NCI-H1417 (cell line): ENCODE results near the gene COTL1.

ENCODE experiments used
- DNase-seq, 3 experiments: peaks; one replicate each; lab custom pipeline; 2025; lab: John Stamatoyannopoulos, UW

COTL1 gene

DNA sequence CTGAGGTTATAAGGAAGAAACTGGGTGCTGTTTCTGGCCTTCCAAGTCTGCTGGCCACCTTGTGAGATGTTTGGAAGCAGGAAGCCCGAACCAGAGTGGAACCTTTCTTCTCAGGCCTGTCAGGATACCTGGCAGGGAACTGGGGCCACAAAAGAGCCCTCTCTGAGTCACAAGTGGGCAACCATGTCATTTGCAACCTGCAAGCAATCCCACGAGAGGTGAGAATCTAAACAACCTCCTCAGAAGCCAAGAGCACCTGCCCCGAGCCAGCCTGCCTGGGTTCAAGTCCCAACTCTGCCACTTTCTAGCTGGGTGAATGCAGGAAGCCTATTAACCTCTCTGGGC is 3.3 kb downstream of the COTL1 start:
- no peak for DNase-seq

DNA sequence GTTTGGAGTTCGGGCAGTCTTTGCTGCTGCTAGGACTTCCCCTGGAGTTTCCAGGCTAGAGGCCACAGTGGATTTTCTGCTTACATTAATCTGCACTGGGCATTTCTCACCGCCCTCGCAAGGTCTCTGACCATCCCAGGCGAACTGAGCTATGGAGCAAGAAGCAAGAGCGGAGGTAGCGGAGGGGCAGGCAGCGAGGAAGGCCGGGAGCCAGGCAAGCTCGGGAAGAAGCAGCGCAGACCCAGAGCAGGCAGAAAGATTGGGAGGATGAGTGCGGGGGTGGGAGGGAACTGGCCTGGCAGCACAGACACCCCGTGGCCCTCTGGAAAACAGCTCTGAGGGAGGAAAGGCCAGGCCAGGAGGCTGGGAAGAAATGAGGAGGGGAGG is 3.8 kb downstream of the COTL1 start:
- no peak for DNase-seq

DNA sequence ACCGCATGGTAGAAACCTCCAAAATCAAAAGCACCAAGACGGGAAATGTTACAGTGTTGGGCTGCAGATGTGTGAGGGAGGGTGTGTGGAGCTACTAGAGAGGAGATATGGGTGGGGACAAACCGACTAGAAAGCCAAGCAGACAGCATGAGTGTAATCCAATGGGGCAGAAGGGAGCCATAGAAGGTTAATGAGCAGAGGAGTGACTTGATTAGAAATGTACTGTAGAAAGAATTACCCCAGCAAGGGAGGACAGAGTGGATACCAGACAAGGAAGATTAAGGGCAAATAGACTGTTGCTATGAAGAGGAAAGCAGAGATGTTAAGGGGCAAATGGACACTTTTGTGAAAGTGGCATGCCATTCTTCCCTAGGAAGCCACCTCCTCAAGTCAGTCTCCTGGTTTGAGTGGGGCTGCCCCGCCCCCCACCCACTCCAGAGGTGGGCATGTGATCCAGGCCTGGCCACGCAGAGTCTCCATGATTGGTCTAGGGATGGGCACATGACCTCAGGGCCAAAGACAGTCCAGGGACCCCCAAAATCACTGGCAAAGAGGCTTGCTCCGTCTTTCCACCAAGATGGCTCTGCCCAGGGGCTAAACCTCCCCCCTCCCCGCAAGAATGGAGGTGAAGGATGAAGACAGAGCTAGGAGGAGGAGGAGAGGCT is 4.3 kb downstream of the COTL1 start:
- no peak for DNase-seq

DNA sequence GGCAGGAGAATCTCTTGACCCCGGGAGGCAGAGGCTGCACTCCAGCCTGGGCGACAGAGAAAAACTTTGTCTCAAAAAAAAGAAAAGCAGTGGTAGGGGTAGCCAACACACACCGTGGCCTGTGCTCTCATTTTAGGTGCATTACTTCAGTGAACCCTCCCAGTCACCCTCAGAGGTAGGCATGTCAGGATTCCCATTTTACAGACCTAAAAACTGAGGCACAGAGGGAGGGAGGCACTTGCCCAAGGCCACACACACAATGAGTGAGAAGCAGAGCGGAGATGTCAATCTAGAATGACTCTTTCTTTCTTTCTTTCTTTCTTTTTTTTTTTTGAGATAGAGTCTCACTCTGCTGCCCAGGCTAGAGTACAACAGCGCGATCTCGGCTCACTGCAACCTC is 5.2 kb downstream of the COTL1 start:
- DNase-seq, result no peak

DNA sequence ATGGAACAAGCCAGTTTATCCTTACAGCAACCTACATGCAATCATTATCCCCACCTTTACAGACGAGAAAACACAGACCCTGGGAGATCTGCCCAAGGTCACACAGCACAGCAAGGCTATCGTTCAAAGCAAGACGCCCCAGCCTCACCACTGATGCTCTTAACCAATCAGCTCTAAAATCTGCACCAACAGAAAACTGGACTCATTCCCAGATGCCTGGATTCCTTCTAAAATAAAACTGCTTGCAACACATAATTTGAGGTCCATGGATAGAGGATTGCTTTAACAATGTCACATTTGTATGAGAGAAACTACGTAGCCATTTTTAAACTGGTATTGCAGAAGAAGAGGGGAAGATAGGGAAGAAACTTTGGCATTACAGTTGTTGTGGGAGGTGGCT is 6.8 kb downstream of the COTL1 start:
- no peak for DNase-seq

DNA sequence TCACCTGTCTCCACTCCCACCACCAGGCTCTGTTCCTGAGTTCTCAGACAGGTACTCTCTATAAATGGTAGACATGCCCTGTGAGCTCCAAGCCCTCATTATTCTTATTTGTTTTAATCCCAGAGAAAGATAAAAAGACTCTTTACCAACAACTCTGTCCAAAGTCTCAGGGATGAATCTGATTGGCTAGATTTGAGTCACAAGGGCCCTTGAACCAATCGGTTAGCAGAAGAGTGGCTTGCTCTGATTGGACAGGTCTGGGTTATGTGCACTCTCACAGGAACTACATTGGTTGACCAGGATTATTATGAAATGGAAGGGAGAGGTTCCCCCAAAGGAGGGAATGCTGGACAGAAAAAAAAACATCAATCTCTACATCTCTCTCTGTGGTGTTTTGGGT is 7.5 kb downstream of the COTL1 start:
- DNase-seq, result no peak

DNA sequence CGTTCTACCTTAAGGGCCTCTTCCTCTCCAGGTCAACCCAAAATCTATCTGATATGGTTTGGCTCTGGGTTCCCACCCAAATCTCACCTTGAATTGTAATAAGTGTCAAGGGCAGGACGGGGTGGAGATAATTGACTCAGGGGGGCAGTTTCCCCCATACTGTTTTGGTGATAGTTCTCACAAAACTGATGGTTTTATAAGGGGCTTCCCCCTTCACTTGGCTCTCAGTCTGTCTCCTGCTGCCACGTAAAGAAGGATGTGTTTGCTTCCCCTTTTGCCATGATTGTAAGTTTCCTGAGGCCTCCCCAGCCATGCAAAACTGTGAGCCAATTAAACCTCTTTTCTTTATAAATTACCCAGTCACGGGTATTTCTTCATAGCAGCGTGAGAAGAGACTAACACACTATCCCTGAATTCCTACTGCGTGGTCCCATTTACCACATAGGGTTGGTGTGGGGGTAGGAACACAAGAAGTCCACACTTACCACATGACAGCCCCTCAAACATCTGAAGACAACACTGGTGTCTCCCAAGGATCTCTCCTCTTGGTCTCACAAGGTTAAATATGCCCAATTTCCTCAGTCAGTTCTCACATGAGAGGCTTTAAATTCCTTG is 8.2 kb downstream of the COTL1 start:
- DNase-seq, result no peak

DNA sequence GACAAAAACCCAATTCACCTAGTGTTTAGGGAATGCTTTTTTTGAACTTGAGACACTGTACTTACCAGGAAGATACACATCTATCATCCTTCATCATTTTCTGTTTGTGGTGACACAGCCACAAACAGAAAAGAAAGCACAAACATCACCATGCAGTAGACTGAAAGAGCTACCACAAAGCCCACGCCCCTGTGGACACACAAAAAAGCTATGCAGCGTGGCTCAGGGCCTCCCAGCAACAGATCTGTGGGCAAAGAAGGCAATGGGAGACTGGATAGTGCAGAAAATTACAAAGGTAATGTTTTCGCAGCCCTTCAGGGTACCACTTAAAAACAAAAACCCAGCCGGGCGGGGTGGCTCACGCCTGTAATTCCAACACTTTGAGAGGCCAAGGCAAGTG is 9.6 kb downstream of the COTL1 start:
- DNase-seq, result no peak

DNA sequence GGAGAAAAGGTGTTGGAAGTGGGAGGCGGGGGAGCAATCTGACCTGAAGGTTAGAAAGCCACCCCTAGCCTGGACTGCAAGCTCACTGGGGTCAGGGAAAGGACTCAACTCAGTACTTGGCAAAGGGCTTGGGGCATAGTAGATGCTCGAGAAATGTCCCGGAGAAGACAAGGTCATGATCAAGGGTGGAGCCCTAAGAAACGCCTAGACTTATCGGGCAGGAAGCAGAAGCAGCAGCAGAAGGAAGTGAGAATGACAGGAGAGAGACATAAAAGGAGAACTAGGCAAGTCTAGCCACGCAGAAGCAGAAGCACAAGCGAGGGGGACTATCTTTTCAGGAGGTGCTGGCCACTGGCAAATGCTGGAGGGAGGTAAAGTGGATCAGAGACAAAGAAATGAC is 10.2 kb downstream of the COTL1 start:
- no peak for DNase-seq

DNA sequence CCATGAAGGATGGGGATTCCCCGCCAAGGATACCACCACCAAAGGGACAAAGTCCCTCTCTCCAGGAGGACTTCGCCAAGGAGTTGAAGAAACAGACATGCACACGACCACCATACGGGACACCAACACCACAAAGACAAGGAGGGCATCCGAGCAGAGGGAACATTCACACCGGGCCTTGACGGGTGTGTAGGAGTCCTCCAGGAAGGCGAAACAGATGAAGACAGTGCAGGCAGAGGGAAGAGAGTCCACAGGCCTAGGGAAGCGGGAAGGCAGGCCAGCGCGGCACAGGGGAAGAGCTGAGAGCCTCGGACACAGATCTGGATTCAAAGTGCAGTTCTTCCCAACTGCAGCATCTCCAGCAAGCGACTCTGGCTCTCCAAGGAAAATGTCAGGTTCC is 10.8 kb downstream of the COTL1 start:
- DNase-seq, result no peak

DNA sequence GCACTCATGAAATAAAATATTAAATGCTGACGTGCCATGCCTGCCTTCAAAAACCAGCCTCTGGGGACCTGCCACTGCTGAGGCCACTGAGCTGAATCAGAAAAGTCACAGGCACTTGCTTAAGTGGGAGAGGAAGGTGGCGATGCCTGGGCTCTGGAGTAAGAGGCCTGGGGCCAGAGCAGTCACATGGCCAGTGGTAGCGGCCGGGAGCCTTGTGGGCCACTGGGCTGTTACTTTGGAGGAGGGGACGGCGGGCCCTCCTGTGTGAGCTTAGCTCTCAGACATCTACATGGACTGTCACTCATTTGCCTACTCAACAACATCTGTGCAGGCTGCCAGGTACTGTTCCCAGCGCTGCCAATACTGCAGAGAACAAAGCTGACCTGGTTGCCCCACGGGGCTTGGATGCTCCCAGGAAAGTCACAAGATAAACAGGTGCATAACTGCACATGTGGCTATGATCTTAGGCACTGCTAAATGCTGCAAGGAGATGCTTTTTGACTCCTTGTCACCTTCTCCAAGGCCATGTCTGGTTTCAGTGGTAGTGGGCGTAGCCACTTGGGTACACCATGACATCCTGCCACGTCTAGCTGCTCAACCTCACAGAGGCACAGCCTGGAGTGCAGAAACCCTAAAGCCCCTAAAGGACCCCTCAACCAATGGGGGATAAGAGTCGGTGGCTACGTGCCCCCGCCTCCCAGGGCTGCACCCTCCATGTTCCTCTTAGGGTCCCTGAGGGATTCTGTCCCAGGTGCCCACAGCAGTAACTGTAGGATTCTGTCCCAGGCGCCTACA is 11.6 kb downstream of the COTL1 start:
- DNase-seq, result no peak

DNA sequence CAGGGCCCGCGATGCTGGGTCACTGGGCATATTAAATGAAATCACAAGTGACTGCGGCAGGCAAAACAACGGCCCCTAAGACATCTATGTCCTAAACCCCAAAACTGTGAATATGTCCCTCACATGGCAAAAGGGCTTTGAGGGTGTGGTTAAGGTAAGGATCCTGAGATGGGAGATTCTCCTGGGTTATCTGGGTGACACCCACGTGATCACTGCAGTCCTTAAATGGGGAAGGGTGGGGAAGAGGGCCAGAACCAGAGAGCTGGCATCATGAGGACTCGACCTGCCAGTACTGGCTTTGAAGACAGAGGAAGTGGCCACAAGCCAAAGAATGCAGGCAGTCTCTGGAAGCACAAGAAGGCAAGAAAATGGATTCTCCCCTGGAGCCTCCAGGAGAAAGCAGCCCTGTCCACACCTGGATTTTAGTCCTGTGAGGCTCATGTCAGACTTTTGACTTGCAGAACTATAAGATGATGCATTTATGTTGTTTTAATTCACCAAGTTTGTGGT is 12.5 kb downstream of the COTL1 start:
- DNase-seq, result no peak

DNA sequence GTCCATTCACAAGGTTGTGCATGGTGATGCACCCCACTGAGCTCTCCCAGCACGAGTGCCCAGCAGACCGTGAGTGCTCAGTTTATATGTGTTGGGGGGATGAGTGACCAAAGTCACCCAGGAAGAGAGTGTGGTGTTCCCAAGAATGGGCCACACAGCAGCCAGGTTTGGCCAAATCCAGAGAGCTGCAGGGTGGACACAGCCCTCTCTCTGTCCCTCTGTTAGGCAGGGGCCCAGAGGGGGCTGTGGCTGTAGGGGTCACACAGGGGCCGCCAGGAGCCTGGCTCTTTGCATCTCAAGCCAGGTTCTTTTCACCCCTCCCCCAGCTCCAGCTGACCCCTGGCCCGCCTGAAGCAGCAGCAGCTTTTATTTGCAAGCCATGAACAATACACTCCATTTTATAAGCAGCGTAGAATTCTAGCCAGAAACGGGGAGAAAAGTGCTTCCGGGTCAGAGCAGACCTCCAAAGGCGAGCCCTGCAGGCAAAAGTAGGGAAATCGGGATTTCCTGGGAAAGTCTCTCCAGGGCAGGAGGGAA is 13.3 kb downstream of the COTL1 start:
- DNase-seq, result no peak

DNA sequence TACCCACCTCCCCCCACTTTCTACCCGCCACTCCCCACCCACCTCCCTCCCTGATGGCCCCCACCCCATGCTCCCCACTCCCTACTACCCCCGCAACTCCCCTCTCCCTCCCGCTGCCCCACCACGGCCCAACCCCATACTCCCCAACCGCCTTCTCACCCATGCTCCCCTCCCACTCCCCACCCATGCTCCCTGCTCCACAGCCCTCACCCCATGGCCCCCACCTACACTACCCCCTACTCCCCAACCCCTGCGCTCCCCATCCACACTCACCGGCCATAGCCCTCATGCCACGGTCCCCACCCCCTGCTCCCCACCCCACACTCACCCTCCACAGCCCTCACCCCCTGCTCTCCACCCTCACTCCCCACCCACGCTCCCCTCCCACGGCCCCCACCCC is 13.9 kb downstream of the COTL1 start:
- no peak for DNase-seq

DNA sequence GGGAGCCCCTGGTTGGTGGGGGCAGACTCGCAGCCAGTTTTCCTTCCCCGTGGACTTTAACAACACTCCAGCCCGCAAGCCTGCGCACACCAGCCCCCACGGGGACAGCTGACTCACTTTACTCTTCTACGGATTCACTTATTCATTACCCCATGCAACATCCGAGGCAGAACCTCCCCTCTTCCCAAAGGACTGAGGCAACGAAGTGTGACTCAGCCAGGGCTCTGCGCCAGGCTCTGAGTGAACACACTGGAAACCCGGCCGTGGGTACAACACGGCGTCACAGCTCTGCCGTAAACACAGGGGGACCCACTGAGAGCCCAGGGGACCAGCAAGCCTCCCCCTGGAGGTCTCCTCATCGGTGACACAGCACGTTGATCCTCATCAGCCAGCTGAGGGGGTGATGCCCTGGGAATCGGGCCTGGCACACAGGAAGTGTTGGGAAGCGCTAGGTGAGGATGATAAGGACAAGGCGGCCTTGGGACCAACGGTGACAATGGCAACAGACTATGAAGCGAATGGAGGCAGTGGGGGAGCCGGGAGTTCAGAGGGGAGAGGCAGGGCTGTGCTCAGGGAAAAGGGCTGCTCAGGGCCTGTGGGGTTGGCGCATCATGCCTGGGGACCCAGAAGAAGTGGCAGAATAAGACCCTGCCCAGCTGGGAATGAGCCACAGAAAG is 14.6 kb downstream of the COTL1 start:
- DNase-seq, result no peak

DNA sequence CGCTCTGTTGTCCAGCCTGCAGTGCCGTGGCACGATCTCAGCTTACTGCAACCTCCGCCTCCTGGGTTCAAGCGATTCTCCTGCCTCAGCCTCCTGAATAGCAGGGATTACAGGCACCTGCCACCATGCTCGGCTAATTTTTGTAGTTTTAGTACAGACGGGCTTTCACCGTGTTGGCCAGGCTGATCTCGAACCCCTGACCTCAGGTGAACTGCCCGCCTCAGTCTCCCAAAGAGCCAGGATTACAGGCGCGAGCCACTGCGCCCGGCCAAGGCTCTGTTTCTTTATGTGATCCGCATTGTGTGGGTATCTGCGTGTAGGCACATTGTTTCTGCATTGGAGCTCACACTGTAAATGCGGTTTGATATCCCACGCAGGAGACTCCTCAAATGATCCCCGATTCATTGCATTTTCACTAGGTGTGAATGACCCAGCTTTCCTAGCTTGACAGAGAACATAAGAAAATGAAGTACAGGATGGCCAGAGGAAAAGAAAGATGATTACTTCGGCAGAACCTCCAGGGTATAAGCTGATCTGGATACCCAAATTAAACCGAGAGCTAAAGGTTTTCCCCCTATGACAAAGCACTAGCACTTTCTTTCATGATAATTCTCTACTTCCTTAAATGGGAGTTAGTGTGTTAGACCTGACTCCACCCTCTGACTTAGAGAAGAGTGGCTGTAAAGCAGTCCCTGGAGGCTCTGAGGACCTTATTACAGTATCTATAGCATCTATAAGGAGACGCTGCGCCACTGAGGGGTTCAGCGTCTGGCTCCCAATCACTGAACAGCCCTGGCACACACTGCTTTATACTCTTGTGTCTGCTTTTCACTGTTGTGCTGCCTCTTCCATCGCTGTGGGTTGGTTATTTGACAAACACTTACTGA is 17.3 kb downstream of the COTL1 start:
- peak in 2 of 3 experiments; percentile 29 for DNase-seq

DNA sequence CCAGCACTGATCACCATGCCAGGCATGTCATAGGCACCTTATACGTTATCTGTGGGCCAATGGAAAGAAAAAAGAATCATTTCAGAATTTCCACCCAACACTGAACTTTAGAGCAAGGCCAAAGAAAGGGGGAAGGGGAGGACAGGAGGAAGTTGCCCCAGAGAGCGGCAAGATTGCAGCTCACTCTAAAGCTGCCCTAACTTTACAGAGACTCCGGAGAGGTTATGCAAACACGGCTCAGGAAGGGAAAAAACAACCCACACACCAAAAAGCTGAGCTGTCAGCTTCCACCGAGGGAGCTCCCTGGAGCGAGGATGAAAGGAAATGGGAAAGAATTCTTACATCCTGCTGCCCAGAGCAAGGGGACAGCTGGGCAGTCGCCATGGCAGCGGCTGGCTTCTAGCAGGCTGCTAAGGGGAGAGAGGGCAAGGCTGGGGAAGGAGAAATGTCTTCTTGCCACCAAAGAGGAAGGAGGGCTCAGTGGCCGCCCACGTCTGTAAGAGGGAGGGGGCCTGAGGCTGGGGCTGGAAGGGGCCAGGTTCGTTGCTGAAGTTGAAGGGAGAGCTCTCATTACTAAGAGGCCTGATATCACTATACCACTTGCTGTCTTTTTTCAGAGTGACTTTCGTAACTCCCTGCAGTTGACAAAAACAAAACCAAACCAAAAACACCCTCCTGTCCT is 18.2 kb downstream of the COTL1 start:
- peak in 2 of 3 experiments; percentile 58 to 86 for DNase-seq

DNA sequence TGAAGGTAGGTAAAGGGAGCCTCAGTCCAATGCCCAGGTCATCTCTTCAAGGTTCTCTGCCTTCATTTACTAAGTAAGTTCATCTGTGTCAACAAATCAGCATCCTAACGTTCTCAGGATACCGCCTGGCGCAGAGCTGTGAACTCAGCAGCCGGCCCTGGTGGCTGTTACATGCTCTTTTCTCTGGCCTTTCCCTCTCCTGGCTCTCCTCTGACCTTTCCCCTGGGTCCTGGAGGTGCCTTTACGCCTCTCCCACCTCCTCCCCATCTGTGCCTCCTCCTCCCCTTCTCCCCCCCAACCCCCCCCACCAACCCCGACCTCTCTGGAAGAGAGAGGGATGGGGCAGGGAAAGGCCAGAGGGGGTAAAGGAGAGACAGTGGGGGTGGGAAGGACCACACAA is 19.5 kb downstream of the COTL1 start:
- no peak for DNase-seq

DNA sequence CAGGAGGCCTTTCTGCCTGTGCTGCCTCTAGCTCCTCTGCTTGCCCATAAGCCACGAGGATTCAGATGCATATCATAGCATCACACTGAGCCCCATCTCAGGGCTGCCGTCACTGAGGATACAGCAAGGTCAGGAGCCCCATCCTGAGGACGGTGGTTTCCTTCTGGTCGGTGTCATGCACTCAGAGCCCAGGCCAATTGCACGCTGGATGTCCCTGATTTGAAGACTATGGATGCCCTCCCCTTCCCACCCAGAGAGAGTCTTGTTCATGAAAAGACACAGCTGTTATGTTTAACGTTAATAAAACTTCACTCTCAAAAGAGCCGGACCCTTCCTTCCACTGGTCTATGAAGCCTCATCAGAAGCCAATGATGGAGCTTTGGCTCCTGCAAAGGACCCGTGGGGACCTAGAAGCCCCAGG is 19.9 kb downstream of the COTL1 start:
- no peak for DNase-seq

DNA sequence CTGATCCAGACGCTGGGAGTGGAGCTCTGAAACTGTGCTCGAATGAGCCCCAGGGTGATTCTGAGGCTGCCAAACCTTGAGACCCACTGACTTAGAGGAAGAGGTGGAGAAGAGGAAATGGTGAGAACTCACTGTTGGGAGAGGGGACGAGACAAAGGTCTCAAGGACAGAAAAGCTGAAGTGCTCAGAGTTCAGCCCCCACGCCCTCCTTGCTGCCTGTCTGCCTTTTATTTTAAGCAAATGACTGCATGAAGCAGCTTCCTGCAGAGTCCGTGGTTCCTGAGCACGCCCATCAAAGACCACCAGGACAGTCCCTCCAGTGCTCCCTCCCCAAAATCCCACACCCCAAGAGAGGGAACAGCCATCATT is 20.4 kb downstream of the COTL1 start:
- DNase-seq, result no peak
